Parathyroid adenoma (tissue), 2 donors: ENCODE data around the gene KRT222.

ENCODE experiments used
- H2AFZ ChIP-seq: fragments of 300-600 bp; sonication (generic); one replicate; pipeline ENCODE4 v1.7.0; 2017; ENCODE audit warnings: antibody characterized with exemption, mild to moderate bottlenecking
- H3K27ac ChIP-seq: fragments of 300-600 bp; sonication (generic); one replicate; pipeline ENCODE4 v1.7.0; 2017
- H3K27me3 ChIP-seq: fragments of 300-600 bp; sonication (generic); one replicate; pipeline ENCODE4 v1.7.0; 2017; ENCODE audit warnings: low read length; ENCODE audit not compliant: control insufficient read depth, insufficient read depth
- H3K36me3 ChIP-seq: fragments of 300-600 bp; sonication (generic); one replicate; pipeline ENCODE4 v1.7.0; 2017; ENCODE audit warnings: low read length; ENCODE audit not compliant: control insufficient read depth, insufficient read depth
- H3K4me1 ChIP-seq: fragments of 300-600 bp; sonication (generic); one replicate; pipeline ENCODE4 v1.7.0; 2017; ENCODE audit warnings: control low read depth
- H3K4me2 ChIP-seq: fragments of 300-600 bp; sonication (generic); one replicate; pipeline ENCODE4 v1.7.0; 2017; ENCODE audit warnings: low read length
- H3K4me3 ChIP-seq: fragments of 300-600 bp; sonication (generic); one replicate; pipeline ENCODE4 v1.7.0; 2017; ENCODE audit warnings: low read depth, low read length
- H3K79me2 ChIP-seq: fragments of 300-600 bp; sonication (generic); one replicate; pipeline ENCODE4 v1.7.0; 2017; ENCODE audit warnings: control low read depth
- H3K9ac ChIP-seq: fragments of 300-600 bp; sonication (generic); one replicate; pipeline ENCODE4 v1.7.0; 2017; ENCODE audit warnings: mild to moderate bottlenecking
- H3K9me3 ChIP-seq: fragments of 300-600 bp; sonication (generic); one replicate; pipeline ENCODE4 v1.7.0; 2017; ENCODE audit warnings: low read length; ENCODE audit not compliant: control insufficient read depth
- CTCF ChIP-seq: fragments of 300-600 bp; sonication (generic); IDR thresholded peaks from one replicate; pipeline ENCODE4 v1.7.0; 2017; ENCODE audit warnings: antibody characterized with exemption, mild to moderate bottlenecking
- donor health status: primary hyperparathyroidism.

KRT222 gene

GRCh38 chr17:40615841-40616476 is 49.0 kb downstream of the KRT222 start:
- no peaks in the 10 kb centered on the region for H3K27me3 ChIP-seq
- H3K9ac ChIP-seq: no peak overlapping the region
- H3K4me2 ChIP-seq: no peak overlapping the region
- TF ChIP-seq CTCF: no peak
- no peaks in the 10 kb centered on the region for H3K9me3 ChIP-seq
- no peak overlapping the region for H2AFZ ChIP-seq
- no peaks in the 10 kb centered on the region for H3K36me3 ChIP-seq
- H3K79me2 ChIP-seq: no peaks in the 10 kb centered on the region
- no peak overlapping the region for H3K4me3 ChIP-seq
- no peak overlapping the region for H3K27ac ChIP-seq
- H3K4me1 ChIP-seq: no peaks in the 10 kb centered on the region

GRCh38 chr17:40615068-40615840 is 49.7 kb downstream of the KRT222 start:
- Histone ChIP-seq H3K4me3 (no peak overlapping the region), H3K9ac (no peak overlapping the region), H3K9me3 (no peaks in the 10 kb centered on the region), H3K4me2 (no peak overlapping the region), H3K27ac (no peak overlapping the region), H3K27me3 (no peaks in the 10 kb centered on the region), H3K79me2 (no peaks in the 10 kb centered on the region), H2AFZ (no peak overlapping the region), H3K36me3 (no peaks in the 10 kb centered on the region), H3K4me1 (no peaks in the 10 kb centered on the region)
- peak; percentile 39 for TF ChIP-seq CTCF

- Histone ChIP-seq H3K4me1 (no peaks in the 10 kb centered on the region), H3K27ac (no peak overlapping the region), H2AFZ (no peak overlapping the region), H3K4me2 (no peak overlapping the region), H3K9ac (no peak overlapping the region), H3K27me3 (no peaks in the 10 kb centered on the region), H3K79me2 (no peaks in the 10 kb centered on the region), H3K36me3 (no peaks in the 10 kb centered on the region), H3K4me3 (no peak overlapping the region), H3K9me3 (no peaks in the 10 kb centered on the region)
- TF ChIP-seq CTCF: no peak
Measured at GRCh38 chr17:40614431-40615067, 50.4 kb downstream of the KRT222 start.

- Histone ChIP-seq H3K9me3 (no peaks in the 10 kb centered on the region), H2AFZ (no peak overlapping the region), H3K4me1 (no peaks in the 10 kb centered on the region), H3K9ac (no peak overlapping the region), H3K4me3 (no peak overlapping the region), H3K27me3 (no peaks in the 10 kb centered on the region), H3K36me3 (no peaks in the 10 kb centered on the region), H3K27ac (no peak overlapping the region), H3K79me2 (no peaks in the 10 kb centered on the region), H3K4me2 (no peak overlapping the region)
- no peak for TF ChIP-seq CTCF
Measured at GRCh38 chr17:40613467-40614154, 51.4 kb downstream of the KRT222 start.
